ENCODE data around the gene CELF6.

CELF6 gene

GRCh38 chr15:72272213-72272996 lies 47.6 kb downstream of the CELF6 start, which contains the start of gene PARP6:
TSS of gene PARP6 (minus strand) at chr15:72272554. CDS start at chr15:72267477, 5,077 bp downstream.
- peak; percentile 97 to 99 for DNase-seq (ENCODE audit: low read depth in 1 of 2, low spot score in 1 of 2)

DNA sequence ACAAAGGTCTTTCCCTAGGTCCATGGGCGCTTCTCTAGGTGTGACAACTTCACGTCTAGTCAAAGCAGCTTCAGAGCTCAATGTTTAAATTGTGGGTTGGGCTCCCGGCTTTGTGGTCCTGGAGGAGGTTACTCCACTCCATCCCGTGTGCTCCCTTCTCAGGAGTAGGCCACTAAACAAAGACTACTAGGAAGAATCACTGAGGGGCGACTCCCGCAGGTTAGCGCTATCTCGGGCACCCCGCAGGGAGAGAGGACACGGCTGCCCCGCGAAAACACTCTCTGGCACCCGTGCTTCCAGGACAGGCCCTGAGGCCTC lies 48.1 kb downstream of the CELF6 start:
- no peak for DNase-seq (ENCODE audit: low read depth in 1 of 2, low spot score in 1 of 2)

DNA sequence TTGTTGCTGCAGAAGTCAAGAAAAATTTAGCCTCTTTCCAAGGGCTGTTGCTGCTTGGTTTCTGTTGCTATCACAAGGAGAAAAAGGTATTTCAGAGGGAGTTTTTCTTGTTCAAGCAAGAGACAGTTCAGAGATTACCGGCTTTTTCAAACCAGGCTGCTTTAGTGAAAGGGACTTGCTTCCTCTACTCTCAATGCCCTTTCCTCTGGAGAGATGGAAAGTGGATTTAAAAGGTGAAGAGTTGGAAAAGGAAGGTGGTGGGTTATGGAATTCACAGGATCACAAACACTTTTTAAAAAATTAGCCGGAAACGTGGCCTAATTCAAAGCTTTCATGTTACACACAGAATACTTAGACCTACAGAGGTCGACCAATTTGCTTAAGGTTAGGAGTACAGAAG lies 48.7 kb downstream of the CELF6 start:
- no peak for DNase-seq (ENCODE audit: low read depth in 1 of 2, low spot score in 1 of 2)

DNA sequence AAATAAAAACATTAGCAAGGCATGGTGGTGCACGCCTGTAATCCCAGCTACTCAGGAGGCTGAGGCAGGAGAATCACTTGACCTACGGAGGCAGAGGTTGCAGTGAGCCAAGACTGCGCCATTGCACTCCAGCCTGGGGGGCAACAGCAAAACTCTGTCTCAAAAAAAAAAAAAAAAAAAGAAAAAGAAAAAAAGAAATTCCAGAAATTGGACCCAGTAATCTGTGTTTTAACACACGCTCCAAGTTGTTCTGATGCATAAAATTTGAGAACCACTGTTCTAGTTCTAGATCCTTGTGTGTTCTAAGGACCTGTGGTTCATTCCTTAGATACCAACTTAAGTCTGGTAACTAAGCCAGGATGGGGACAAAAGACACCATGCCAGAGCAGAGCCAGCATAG lies 50.2 kb downstream of the CELF6 start:
- DNase-seq (ENCODE audit: low read depth in 1 of 2, low spot score in 1 of 2), result no peak

GRCh38 chr15:72265031-72265430 lies 54.9 kb downstream of the CELF6 start:
- DNase-seq (ENCODE audit: low read depth in 1 of 2, low spot score in 1 of 2), result no peak

- no peak for DNase-seq (ENCODE audit: low read depth in 1 of 2, low spot score in 1 of 2)
Measured at GRCh38 chr15:72252663-72253299, 67.2 kb downstream of the CELF6 start.

DNA sequence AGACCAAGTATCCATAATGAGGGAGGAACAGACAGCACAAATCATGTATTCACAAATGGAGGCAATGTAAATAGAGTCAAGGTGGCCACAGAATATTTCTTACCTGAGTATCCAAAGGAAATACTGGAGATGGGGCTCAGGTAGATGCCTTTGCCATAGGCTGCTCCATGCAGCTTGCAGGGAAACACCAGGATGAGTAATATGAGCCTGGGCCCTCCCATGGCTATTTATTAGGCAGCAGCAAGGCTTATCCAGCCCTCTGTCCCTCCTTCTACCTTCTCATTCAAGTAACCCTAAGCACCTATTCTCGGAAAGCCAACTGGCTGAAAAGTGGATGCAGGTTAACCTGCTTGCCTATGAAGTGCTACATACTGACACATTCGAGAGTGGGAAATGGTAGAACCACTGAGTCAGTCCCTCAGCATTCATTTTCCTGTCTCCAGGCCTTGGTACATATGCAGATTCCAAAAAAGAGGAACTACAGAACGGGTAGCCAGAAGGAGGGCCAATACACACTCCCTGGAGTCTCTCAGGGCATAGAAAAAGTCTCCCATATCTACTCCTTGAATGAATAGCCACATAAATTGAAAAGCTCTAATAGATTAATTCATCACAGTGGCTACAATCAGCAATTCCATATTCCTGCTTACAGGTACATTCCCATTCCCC lies 70.7 kb downstream of the CELF6 start:
- no peak for DNase-seq (ENCODE audit: low read depth in 1 of 2, low spot score in 1 of 2)

DNA sequence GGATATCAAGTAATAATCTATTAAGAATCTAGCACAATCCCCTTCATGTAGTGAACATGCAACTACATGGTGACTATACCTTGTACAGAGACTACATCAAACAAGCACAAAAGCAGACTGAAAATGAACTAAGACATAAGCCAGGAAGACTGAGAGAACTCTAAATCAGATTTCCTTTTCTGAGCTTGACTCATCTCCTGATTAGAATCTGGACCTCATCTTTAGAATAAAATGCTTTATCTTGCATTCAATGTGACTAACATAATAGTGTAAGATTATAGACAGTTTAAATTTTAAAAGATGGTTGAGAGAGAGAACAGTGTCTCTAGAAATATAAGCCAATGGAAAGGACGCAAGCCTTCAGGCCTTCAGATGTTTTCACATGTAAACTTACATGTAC lies 71.4 kb downstream of the CELF6 start:
- no peak for DNase-seq (ENCODE audit: low read depth in 1 of 2, low spot score in 1 of 2)

DNA sequence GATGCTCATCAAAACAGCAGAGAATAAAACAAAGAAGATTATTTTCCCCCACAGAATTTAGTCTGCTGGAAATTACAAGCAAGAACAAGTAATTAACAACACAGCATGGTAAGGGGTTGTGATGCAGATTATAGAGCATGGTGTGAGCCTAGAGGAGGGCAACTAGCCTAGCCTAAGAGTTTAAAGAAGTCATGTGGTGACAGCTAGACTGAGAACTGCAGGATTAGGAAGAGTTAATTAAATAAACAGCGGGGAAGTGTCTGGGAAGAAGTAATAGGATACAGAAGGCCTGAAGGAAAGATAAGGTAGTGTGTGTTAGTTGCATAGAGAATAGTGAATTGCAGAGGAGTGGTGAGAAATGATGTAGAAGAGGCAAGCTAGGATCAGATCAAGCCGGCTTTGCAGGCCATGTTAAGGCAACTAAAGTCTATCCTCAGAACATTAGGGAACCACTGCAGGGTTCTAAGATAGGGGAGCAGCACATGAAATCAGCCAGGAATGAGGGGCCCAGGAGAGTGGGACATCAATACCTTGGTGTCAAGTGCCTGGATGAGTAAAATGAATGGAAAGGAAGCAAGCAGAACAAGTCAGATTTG lies 77.1 kb downstream of the CELF6 start:
- DNase-seq (ENCODE audit: low read depth in 1 of 2, low spot score in 1 of 2), result no peak

GRCh38 chr15:72239652-72240051 lies 80.3 kb downstream of the CELF6 start:
- DNase-seq (ENCODE audit: low read depth in 1 of 2, low spot score in 1 of 2), result no peak

DNA sequence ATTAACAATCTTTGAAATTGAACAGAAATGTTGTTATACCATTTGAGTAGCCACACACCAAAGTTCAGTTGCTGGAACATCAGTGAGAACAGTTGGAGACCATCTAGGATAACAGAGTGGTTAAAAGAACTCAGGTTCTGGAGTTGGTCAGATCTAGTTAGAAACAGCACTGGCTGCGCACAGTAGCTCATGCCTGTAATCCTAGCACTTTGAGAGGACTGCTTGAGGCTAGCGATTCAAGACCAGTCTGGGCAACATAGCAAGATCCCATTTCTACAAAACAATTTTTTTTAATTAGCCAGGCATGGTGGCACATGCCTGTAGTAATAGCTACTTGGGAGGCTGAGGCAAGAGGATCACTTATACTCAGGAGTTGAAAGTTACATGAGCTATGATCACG lies 81.4 kb downstream of the CELF6 start:
- DNase-seq (ENCODE audit: low read depth in 1 of 2, low spot score in 1 of 2), result no peak

DNA sequence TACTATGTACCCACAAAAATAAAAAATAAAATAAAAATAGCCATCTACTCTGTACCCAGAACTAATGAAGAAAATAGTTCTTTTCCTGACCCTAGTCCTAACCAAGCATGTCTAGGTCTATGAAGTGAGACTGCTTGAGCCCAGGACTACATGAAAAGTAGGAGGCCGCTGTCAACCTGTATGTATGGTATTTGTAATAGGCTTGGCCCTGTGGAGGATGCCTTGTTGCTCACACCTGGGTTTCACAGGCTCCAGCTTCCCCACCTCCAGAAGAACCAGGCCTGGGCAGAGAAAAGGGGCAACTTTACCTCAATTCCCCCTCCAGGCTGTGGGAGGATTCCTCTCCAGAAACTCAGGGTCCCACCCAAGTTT lies 82.1 kb downstream of the CELF6 start:
- DNase-seq (ENCODE audit: low read depth in 1 of 2, low spot score in 1 of 2), result no peak

- DNase-seq (ENCODE audit: low read depth in 1 of 2, low spot score in 1 of 2), result peak in 1 of 2 donors; percentile 44
Measured at GRCh38 chr15:72237029-72237852, 82.7 kb downstream of the CELF6 start.

- DNase-seq (ENCODE audit: low read depth in 1 of 2, low spot score in 1 of 2), result no peak
Measured at GRCh38 chr15:72236381-72237003, 83.5 kb downstream of the CELF6 start.

DNA sequence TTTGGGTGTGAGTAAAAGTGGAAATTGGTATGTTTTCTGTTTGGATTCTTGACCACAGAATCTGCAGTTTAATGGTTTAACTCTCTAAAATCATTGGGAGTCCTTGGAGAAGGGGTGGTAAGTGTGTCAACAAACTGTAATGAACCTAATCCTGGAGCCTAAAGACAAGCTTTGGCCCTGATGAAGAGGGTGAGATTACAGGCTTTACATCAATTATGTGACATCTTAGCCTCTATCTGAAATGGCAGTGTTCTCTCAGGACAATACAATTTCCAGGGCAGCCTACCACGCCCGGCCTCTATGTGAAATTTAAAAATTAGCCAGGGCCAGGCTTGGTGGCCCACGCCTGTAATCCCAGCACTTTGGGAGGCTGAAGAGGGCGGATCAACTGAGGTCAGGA lies 84.7 kb downstream of the CELF6 start:
- DNase-seq (ENCODE audit: low read depth in 1 of 2, low spot score in 1 of 2), result no peak
